K562 (cell line): ENCODE measurements around the gene NAIF1. TPM values are rescaled to one million over a fixed set of nuclear protein-coding genes. Genes with fewer than 3 reads are reported as not detected.

Experiments used
- CLOCK ChIP-seq: fragments of 250-450 bp; sonication (Bioruptor Pico); IDR thresholded peaks from 2 replicates; pipeline ENCODE4 v1.4.0; 2020; ENCODE audit warnings: mild to moderate bottlenecking, moderate library complexity, borderline replicate concordance
- SP1 ChIP-seq: sonication (generic); formaldehyde crosslinking; IDR thresholded peaks from 2 replicates; pipeline ENCODE4 v1.8.1; 2022; ENCODE audit warnings: mild to moderate bottlenecking, missing genetic modification reagents
- SUPT5H ChIP-seq: fragments of 450-650 bp; IDR thresholded peaks from 2 replicates; pipeline ENCODE4 v1.6.1; 2016
- ZBTB43 ChIP-seq: sonication (generic); formaldehyde crosslinking; IDR thresholded peaks from 2 replicates; pipeline ENCODE4 v1.8.0; 2023; ENCODE audit warnings: mild to moderate bottlenecking, missing genetic modification reagents
- polyA plus RNA-seq, 8 experiments: library from polyadenylated mRNA; depleted of rRNA in 4 of 8; stranded (reverse) in 5 of 8; unstranded in 3 of 8; fragments of >200 nt; fragmentation: Nextera tagmentation in 2 of 8; fragmentation: Illumina TruSeq in 1 of 8; extraction: Ambion mirVana in 2 of 8; extraction: Trizol in 1 of 8; gene quantifications; 2 replicates each; pipeline versions ENCODE4 v1.2.1 to v1.2.3, GENCODE V29; 2011 to 2014; ENCODE audit warnings: inconsistent platforms in 1 of 8, missing spikeins in 1 of 8
- total RNA-seq, 7 experiments: library from RNA; depleted of rRNA in 6 of 7; stranded (reverse); fragments of >200 nt in 6 of 7; fragmentation: Illumina TruSeq in 2 of 7; extraction: Trizol in 2 of 7; gene quantifications; 2 replicates each; pipeline versions ENCODE4 v1.2.1 to v1.2.3, GENCODE V29; 2011 to 2021; ENCODE audit warnings: low replicate concordance in 1 of 7
- TF ChIP-seq, protein P1 (sequence below): fragments of 250-450 bp; sonication (Bioruptor Pico); IDR thresholded peaks from 2 replicates; pipeline ENCODE4 v1.4.0; 2020; ENCODE audit warnings: mild to moderate bottlenecking, moderate library complexity
- TF ChIP-seq, protein P2 (sequence below), 2 experiments: IDR thresholded peaks in 1 of 2; conservative IDR thresholded peaks in 1 of 2; 2 replicates each; pipeline ENCODE4 v1.6.1; 2016; ENCODE audit warnings: low read depth in 2 of 2, mild to moderate bottlenecking in 1 of 2, missing compliant biosample characterization in 1 of 2, missing genetic modification characterization in 1 of 2, moderate library complexity in 1 of 2

Gene NAIF1
- total and polyA plus RNA-seq, 9 of the 15 experiments (the other 6 are each of a cell fraction or from before 2014, with no cell fraction given): 4.8 to 26.6 (median 17.2) TPM

- TF ChIP-seq ZBTB43 (CRISPR knock-in tag): no peak
- no peak; the same call in 1 of the 2 replicates for TF ChIP-seq SP1 (CRISPR knock-in tag)
- TF ChIP-seq, protein P1, sequence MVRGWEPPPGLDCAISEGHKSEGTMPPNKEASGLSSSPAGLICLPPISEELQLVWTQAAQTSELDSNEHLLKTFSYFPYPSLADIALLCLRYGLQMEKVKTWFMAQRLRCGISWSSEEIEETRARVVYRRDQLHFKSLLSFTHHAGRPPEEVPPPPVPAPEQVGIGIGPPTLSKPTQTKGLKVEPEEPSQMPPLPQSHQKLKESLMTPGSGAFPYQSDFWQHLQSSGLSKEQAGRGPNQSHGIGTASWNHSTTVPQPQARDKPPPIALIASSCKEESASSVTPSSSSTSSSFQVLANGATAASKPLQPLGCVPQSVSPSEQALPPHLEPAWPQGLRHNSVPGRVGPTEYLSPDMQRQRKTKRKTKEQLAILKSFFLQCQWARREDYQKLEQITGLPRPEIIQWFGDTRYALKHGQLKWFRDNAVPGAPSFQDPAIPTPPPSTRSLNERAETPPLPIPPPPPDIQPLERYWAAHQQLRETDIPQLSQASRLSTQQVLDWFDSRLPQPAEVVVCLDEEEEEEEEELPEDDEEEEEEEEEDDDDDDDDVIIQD (CRISPR knock-in tag): no peak
- TF ChIP-seq SUPT5H: no peak
- no peak for TF ChIP-seq CLOCK (CRISPR knock-in tag)
- TF ChIP-seq, protein P2, sequence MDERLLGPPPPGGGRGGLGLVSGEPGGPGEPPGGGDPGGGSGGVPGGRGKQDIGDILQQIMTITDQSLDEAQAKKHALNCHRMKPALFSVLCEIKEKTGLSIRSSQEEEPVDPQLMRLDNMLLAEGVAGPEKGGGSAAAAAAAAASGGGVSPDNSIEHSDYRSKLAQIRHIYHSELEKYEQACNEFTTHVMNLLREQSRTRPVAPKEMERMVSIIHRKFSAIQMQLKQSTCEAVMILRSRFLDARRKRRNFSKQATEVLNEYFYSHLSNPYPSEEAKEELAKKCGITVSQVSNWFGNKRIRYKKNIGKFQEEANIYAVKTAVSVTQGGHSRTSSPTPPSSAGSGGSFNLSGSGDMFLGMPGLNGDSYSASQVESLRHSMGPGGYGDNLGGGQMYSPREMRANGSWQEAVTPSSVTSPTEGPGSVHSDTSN (CRISPR knock-in tag; IDR thresholded peaks at IDR 0.05; ENCODE audit: low read depth): no peak
- TF ChIP-seq, protein P2 (tag; conservative IDR thresholded peaks at IDR 0.05; ENCODE audit: low read depth): no peak
These were observed 10.9 kb upstream of the NAIF1 start (continued) for GRCh38 chr9:128077847-128078503.
